Suprapubic skin (tissue), 4 donors: ENCODE measurements around the gene FARSA. TPM values are rescaled to one million over a fixed set of nuclear protein-coding genes. Genes with fewer than 3 reads are reported as not detected.
A peak's percentile ranks its signal among the peaks of the same experiment; 100 is the strongest.
"Not testable (repeated sequence)": the region's sequence is repeated elsewhere in the genome, so short reads cannot be mapped to it uniquely, and the experiment has no call there.

Source experiments
- DNase-seq, 2 donors: peaks; one replicate each; pipeline ENCODE4 v3.0.0-alpha.2; 2019; ENCODE audit warnings: low spot score in 2 of 2
- H3K27ac ChIP-seq: fragments of 200-600 bp; sonication (generic); one replicate; pipeline ENCODE4 v1.5.1; 2019
- H3K27me3 ChIP-seq: fragments of 200-600 bp; sonication (generic); one replicate; pipeline ENCODE4 v1.5.1; 2019
- H3K36me3 ChIP-seq: fragments of 200-600 bp; sonication (generic); one replicate; pipeline ENCODE4 v1.5.1; 2019
- H3K4me1 ChIP-seq: fragments of 200-600 bp; sonication (generic); one replicate; pipeline ENCODE4 v1.5.1; 2019
- H3K4me3 ChIP-seq: fragments of 200-600 bp; sonication (generic); one replicate; pipeline ENCODE4 v1.5.1; 2019; ENCODE audit warnings: mild to moderate bottlenecking
- H3K9me3 ChIP-seq: fragments of 200-600 bp; sonication (generic); one replicate; pipeline ENCODE4 v1.5.1; 2019
- EP300 ChIP-seq: sonication (generic); formaldehyde crosslinking; IDR thresholded peaks from one replicate; pipeline ENCODE4 v1.6.1; 2017; ENCODE audit warnings: antibody characterized with exemption
- POLR2A ChIP-seq, 2 donors: fragments of 450-650 bp; IDR thresholded peaks; one replicate each; pipeline ENCODE4 v1.6.1; 2017; ENCODE audit warnings: antibody characterized with exemption in 2 of 2, mild to moderate bottlenecking in 2 of 2, moderate library complexity in 2 of 2
- POLR2AphosphoS5 ChIP-seq, 3 donors: sonication (generic); formaldehyde crosslinking; IDR thresholded peaks; one replicate each; pipeline ENCODE4 v1.6.1; 2017; ENCODE audit warnings: antibody characterized with exemption in 3 of 3
- WGBS: methylation state at CpG from one replicate; pipeline ENCODE4 v1.1.5; 2018; 5-methylcytosine and 5-hydroxymethylcytosine counted together
- total RNA-seq, 4 donors: library from RNA; depleted of rRNA; stranded (reverse); fragments of >200 nt; gene quantifications; one replicate each; pipeline ENCODE4 v1.1.0, GENCODE V29; 2016
- TF ChIP-seq, protein P1 (sequence below), 2 donors: fragments of 200-600 bp in 1 of 2; fragments of 450-650 bp in 1 of 2; sonication (generic) in 1 of 2; IDR thresholded peaks; one replicate each; pipeline ENCODE4 v1.5.1; 2016 to 2019; ENCODE audit warnings: antibody characterized with exemption in 2 of 2, mild to moderate bottlenecking in 1 of 2, moderate library complexity in 1 of 2

FARSA gene
- total RNA-seq, 4 donors from 2014 or later, result 49.0 to 60.6 (median 50.9) TPM

DNA sequence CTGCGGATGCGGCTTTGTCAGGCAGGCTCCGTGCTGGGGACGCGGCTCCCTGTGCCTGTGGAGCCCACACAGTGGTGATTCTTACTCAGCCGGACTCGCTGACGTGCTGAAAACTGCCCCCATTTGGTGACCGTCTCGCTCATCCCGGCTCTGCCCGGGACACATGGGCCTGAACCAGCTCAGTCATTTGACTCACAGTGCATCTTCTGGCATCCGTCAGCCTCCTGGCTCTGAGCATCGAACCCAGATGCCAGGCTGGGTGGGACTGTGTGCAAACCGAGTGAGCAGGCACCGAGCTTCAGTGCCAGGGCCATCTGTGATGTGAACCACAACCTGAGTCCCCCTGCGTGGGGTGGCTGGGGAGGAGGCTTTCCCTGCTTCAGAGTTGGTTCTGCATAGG is 37.1 kb downstream of the FARSA start:
- Histone ChIP-seq H3K9me3 (no peaks in the 10 kb centered on the region), H3K27ac (no peak overlapping the region), H3K4me1 (peaks cover 9% of the 10 kb centered on the region), H3K36me3 (peaks cover 53% of the 10 kb centered on the region), H3K4me3 (no peak overlapping the region), H3K27me3 (no peaks in the 10 kb centered on the region)
- DNase-seq, result no peak
- 100% methylated on average over 3 of the region's 17 CpGs for WGBS
- TF ChIP-seq EP300 (no peak), POLR2AphosphoS5 (IDR thresholded peaks at IDR 0.05) (no peak), POLR2A (IDR thresholded peaks at IDR 0.05) (no peak)
- TF ChIP-seq, protein P1, sequence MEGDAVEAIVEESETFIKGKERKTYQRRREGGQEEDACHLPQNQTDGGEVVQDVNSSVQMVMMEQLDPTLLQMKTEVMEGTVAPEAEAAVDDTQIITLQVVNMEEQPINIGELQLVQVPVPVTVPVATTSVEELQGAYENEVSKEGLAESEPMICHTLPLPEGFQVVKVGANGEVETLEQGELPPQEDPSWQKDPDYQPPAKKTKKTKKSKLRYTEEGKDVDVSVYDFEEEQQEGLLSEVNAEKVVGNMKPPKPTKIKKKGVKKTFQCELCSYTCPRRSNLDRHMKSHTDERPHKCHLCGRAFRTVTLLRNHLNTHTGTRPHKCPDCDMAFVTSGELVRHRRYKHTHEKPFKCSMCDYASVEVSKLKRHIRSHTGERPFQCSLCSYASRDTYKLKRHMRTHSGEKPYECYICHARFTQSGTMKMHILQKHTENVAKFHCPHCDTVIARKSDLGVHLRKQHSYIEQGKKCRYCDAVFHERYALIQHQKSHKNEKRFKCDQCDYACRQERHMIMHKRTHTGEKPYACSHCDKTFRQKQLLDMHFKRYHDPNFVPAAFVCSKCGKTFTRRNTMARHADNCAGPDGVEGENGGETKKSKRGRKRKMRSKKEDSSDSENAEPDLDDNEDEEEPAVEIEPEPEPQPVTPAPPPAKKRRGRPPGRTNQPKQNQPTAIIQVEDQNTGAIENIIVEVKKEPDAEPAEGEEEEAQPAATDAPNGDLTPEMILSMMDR (IDR thresholded peaks at IDR 0.05), result no peak

DNA sequence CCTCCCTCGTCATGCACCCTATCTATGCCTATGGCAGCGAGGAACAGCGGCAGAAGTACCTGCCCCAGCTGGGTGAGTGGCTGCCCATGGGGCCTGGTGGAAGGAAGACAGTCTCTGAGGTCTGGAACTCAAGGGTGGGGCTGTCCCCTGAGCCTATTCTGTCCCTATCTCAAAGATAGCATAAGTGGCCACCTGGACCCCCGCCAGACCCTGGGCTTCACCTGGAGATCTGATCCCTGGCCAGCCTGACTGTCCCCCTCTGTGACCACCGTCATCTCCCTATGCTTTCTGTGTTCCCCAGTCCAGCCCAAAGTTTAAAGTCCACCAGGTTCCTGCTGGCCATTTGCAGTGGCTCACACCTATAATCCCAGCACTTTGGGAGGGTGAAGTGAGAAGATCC is 39.9 kb downstream of the FARSA start:
- 96% methylated on average over 3 of the region's 5 CpGs for WGBS
- DNase-seq, result no peak
- Histone ChIP-seq H3K36me3 (peaks cover 38% of the 10 kb centered on the region), H3K27ac (no peak overlapping the region), H3K27me3 (no peaks in the 10 kb centered on the region), H3K4me3 (no peak overlapping the region), H3K4me1 (peaks cover 17% of the 10 kb centered on the region), H3K9me3 (no peaks in the 10 kb centered on the region)
- TF ChIP-seq POLR2A (IDR thresholded peaks at IDR 0.05) (no peak), EP300 (no peak), POLR2AphosphoS5 (IDR thresholded peaks at IDR 0.05) (no peak)
- TF ChIP-seq, protein P1 (IDR thresholded peaks at IDR 0.05), result no peak

DNA sequence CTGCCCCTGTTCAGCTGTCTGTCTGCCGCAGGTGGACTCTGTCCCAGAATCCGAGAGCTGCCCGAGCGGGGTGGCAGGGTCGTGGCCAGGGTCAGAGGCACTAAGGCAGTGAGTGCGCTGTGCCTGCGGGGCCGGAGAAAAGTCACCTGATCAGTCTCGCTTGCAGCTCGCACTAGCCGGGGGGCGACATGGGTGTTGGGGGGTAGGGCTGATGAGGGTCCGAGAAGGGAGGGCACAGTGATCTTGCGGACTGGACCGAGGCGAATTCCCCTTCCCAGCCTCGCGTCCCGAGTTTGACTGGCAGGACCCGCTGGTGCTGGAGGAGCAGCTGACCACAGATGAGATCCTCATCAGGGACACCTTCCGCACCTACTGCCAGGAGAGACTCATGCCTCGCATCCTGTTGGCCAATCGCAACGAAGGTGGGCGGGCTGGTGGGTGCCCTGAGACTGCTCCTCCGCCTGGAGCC is 41.9 kb downstream of the FARSA start:
- TF ChIP-seq EP300, result no peak
- TF ChIP-seq POLR2AphosphoS5 (IDR thresholded peaks at IDR 0.05), result no peak
- TF ChIP-seq, protein P1 (IDR thresholded peaks at IDR 0.05), result no peak
- TF ChIP-seq POLR2A (IDR thresholded peaks at IDR 0.05), result no peak
- Histone ChIP-seq H3K4me1 (peaks cover 17% of the 10 kb centered on the region), H3K4me3 (peak overlapping the region; percentile 89), H3K36me3 (peaks cover 23% of the 10 kb centered on the region), H3K27me3 (no peaks in the 10 kb centered on the region), H3K9me3 (no peaks in the 10 kb centered on the region), H3K27ac (peak overlapping the region; percentile 77)
- 0% methylated on average over 1 of the region's 26 CpGs for WGBS
- peak in 1 of 2 donors; percentile 71 for DNase-seq

DNA sequence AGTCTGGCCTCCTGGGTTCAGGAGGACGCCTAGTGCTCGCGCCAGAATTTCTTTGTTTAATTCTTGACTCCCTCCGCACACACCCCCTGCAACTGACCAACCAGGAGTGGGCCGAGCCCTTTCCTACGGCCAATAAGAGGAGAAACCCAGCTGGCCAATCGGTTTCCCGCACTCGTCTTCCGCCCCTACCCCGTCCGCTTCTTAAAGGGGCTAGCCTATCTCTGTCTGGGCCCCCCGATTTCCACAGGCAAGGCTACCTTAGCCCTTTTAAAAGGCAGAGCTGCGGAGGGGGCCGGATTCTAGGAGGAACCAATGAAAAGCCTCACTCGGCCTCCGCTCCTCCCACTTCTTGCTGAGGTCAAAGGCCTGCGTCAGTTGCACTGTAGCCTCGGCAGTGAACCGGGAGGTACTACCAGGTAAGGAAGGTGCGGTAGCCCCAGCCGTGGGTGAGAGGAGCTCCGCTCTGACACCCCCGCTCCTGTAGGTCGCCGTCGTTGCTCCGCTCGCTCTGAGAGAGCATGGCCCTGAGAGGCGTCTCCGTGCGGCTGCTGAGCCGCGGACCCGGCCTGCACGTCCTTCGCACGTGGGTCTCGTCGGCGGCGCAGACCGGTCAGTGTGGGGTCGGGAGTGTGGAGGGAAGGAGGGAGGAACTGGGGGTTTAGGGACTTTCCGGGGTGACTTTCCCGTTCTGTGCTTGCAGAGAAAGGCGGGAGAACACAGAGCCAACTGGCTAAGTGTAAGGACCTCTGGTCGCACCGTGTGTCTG is 42.5 kb downstream of the FARSA start, which contains the start of gene GCDH:
Gene GCDH, plus strand, starts transcription at position 374 of the 766 bp plus-strand sequence. Its CDS starts 145 bp downstream, at position 519.
- peak in 1 of 3 donors; percentile 38 for TF ChIP-seq POLR2AphosphoS5 (IDR thresholded peaks at IDR 0.05)
- TF ChIP-seq POLR2A (IDR thresholded peaks at IDR 0.05), result peak in 1 of 2 donors; percentile 16
- no peak for TF ChIP-seq EP300
- TF ChIP-seq, protein P1 (IDR thresholded peaks at IDR 0.05), result no peak
- DNase-seq, result peak; percentile 99
- Histone ChIP-seq H3K27me3 (peaks cover 3% of the 10 kb centered on the region), H3K36me3 (peaks cover 16% of the 10 kb centered on the region), H3K27ac (peak within 1 kb of the TSS; percentile 77), H3K9me3 (no peaks in the 10 kb centered on the region), H3K4me3 (peak within 1 kb of the TSS; percentile 89), H3K4me1 (peaks cover 20% of the 10 kb centered on the region)
- 0% methylated on average over 44 of the region's 49 CpGs for WGBS

DNA sequence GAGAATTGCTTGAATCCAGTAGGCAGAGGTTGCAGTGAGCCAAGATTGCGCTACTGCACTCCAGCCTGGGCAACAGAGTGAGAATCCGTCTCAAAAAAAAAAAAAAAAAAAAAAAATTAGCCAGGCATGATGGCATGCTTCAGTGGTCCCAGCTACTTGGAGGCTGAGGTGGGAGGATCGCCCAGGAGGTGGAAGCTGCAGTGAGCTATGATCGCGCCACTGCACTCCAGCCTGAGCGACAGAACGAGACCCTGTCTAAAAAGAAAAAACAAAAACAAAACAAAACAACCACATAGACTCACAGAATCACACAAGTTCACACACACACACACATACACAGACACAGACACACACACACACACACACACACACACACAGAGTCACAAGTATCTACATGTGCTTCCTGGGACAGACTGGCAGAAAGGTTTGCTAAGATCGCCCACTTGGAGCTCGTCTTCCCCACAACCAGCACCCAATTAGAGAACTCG is 43.2 kb downstream of the FARSA start:
- WGBS, result 36% methylated on average over 10 of the region's 10 CpGs
- H3K27me3 ChIP-seq, DNase-seq, H3K9me3 ChIP-seq: not testable (repeated sequence)
- Histone ChIP-seq H3K4me1 (peaks cover 26% of the 10 kb centered on the region), H3K4me3 (peak overlapping the region; percentile 89), H3K27ac (peak overlapping the region; percentile 59), H3K36me3 (peaks cover 14% of the 10 kb centered on the region)
